AG04449 (cell line): ENCODE results near the gene TCF25.

ENCODE experiments used
- CTCF ChIA-PET: fragments of 350-600 bp; formaldehyde crosslinking; extraction: SDS; loops from one replicate; lab custom pipeline; 2021; ENCODE audit warnings: antibody characterized with exemption; lab: Yijun Ruan, JAX
- POLR2A ChIA-PET: fragments of 400-600, 350-600 bp; formaldehyde crosslinking; extraction: SDS; loops from one replicate; lab custom pipeline; 2020; ENCODE audit warnings: antibody characterized with exemption, inconsistent platforms; lab: Yijun Ruan, JAX
- DNase-seq: peaks from one replicate; pipeline ENCODE4 v3.0.0-alpha.2; 2010; ENCODE audit warnings: low read depth, low spot score
- H3K4me3 ChIP-seq: 2 replicates; pipeline ENCODE4 v1.5.1; 2011; ENCODE audit warnings: low read depth, mild to moderate bottlenecking, control low read depth, low read length
- TF ChIP-seq, protein P1 (sequence below): IDR thresholded peaks from one replicate; pipeline ENCODE4 v1.5.1; 2011; ENCODE audit warnings: mild to moderate bottlenecking, moderate library complexity, low read length, control low read depth, inconsistent platforms; ENCODE audit not compliant: insufficient read depth; ENCODE audit errors: missing control alignments

The TCF25 gene

DNA sequence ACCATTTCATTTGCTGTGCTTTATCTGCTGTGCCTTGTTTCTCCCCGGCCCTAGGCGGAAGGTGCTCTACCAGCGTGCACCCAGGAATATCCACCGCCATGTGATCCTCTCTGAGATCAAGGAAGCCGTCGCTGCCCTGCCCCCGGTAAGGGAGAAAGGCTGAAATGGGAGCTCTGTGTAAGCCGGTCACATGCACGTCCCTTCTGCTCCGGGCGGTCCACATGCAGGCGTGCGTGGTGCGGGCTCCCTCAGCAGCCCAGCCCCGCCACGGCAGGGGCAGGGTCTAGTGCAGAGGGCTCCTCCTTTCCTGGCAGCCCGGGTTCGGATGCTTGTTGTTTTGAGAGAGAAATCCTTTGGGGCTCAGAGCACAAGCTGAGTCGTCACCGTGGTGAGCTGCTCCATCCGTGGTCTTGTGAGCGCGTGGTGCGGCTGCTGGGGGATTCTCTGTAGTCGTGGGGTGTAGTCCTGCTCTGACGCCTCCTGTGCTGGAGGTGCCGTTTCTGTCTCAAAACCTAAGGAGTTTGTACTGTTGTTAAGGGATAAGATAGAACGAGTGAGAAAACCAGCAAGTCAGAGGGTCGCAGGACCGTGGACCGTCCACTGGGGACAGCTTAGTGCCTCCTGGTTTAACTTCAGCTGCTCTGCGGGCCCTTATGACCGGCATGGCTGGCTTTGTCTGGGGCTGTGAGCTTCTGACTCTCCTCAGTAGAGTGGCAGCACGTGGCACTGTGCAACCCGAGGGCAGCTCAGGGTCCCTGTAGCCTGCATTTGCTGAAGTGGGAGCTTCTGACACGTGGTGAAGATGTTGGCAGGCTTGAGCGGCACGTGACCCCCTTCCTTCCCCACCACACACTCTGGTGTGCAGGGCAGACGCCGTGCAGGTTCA, 33.0 kb downstream of the TCF25 start:
- ChIA-PET POLR2A (interaction anchor here (0.5 to 3.3 kb wide), 3 partner anchors 12 to 166 kb away, joined by 3 to 15 read pairs (median 5); partner anchors contain the start of gene MC1R), CTCF (interaction anchor here (0.6 to 1.0 kb wide), 2 partner anchors 13 to 25 kb away, joined by 3 read pairs; no protein-coding TSS in a partner anchor)
- DNase-seq: no peak
- TF ChIP-seq, protein P1, sequence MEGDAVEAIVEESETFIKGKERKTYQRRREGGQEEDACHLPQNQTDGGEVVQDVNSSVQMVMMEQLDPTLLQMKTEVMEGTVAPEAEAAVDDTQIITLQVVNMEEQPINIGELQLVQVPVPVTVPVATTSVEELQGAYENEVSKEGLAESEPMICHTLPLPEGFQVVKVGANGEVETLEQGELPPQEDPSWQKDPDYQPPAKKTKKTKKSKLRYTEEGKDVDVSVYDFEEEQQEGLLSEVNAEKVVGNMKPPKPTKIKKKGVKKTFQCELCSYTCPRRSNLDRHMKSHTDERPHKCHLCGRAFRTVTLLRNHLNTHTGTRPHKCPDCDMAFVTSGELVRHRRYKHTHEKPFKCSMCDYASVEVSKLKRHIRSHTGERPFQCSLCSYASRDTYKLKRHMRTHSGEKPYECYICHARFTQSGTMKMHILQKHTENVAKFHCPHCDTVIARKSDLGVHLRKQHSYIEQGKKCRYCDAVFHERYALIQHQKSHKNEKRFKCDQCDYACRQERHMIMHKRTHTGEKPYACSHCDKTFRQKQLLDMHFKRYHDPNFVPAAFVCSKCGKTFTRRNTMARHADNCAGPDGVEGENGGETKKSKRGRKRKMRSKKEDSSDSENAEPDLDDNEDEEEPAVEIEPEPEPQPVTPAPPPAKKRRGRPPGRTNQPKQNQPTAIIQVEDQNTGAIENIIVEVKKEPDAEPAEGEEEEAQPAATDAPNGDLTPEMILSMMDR: no peak
- no peak overlapping the region for H3K4me3 ChIP-seq

DNA sequence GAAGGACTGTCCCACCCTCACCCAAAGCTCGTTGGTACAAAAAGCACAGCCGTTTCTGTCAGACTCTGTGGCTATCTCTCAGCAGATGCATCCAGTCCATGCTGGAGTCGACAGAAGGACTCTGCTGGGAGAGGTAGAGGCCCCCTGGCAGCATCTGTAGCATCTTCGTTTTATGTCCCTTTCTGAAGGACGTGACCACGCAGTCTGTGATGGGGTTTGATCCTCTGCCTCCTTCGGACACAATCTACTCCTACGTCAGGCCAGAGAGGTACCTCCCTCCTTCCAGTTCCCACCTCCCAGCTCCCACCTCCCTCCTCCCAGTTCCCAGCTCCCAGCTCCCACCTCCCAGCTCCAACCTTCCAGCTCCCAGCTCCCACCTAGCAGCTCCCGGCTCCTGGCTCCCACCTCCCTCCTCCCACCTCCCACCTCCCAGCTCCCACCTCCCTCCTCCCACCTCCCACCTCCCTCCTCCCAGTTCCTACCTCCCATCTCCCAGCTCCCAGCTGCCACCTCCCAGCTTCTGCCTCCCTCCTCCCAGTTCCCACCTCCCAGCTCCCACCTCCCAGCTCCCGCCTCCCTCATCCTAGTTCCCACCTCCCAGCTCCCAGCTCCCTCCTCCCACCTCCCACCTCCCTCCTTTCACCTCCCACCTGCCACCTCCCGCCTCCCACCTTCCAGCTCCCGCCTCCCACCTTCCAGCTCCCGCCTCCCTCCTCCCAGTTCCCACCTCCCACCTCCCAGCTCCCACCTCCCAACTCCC, 33.8 kb downstream of the TCF25 start:
- TF ChIP-seq, protein P1: no peak
- no peak overlapping the region for H3K4me3 ChIP-seq
- ChIA-PET POLR2A (interaction anchor here (0.5 to 3.3 kb wide), 4 partner anchors 11 to 167 kb away, joined by 3 to 15 read pairs (median 6); partner anchors contain the start of gene MC1R), CTCF (interaction anchor here (1.3 to 4.3 kb wide), 3 partner anchors 8 to 12 kb away, joined by 6 to 37 read pairs (median 31); partner anchors contain the start of gene MC1R)
- no peak for DNase-seq

DNA sequence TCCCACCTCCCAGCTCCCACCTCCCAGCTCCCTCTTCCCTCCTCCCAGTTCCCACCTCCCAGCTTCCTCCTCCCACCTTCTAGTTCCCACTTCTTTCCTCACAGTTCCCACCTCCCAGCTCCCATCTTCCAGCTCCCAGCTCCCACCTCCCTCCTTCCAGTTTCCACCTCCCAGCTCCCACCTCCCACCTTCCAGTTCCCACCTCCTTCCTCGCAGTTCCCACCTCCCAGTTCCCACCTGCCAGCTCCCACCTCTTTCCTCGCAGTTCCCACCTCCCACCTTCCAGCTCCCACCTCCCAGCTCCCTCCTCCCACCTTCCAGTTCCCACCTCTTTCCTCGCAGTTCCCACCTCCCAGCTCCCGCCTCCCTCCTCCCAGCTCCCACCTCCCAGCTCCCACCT, 34.8 kb downstream of the TCF25 start:
- no peak overlapping the region for H3K4me3 ChIP-seq
- ChIA-PET CTCF (interaction anchor here (1.3 to 4.3 kb wide), 3 partner anchors 9 to 13 kb away, joined by 6 to 37 read pairs (median 31); partner anchors contain the start of gene MC1R), POLR2A (interaction anchor here (0.6 to 3.3 kb wide), 4 partner anchors 10 to 54 kb away, joined by 3 to 15 read pairs (median 6); partner anchors contain the start of gene MC1R)
- TF ChIP-seq, protein P1: no peak
- no peak for DNase-seq

DNA sequence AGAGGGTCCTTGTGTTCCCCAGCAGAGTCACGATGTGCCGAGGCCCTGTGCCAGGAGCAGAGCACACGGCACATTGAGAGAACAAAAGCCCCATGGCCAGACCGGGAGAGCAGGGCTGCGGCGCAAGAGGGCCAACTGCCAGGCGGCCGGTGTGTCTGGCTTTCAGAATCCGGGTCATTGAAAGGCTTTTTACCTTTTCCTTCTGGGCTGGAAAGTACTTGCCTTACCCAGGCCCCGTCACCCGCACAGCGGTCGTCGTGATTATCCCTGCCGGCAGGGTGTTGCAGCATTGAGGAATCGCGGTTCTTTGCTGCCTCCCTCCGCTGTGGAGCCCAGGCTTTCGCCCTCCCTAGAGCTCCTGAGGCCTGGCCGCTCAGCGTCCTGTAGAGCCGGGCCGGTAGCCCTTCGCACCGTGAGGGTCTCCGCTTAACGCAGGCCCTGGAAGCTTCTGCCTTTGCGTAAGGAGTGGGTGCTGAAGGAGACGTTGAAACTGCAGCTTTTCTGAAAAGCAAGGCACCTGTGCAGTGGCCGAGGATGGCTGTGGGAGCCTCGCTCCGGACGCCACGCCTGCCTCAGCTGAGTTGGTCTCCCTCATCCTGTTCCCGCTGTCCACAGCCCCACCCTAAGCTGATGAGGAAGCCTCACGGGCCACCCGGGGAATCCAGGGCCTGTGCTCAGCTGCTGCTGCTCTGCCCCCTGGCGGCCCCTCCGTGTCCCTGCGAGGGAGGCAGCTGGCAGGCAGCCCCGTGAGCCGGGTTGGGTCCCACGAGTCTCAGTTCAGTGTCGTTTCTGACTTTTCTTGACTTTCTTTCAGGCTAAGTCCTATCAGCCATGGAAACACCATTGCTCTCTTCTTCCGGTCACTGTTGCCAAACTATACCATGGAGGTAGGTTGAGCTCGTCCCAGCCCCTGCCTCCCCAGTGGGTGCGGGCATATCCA, 36.7 kb downstream of the TCF25 start:
- ChIA-PET CTCF (interaction anchor here (0.6 to 4.6 kb wide), 16 partner anchors 9 to 210 kb away, joined by 3 to 37 read pairs (median 5); partner anchors contain the start of genes MC1R, TCF25 and TUBB3), POLR2A (interaction anchor here (0.9 kb wide), 1 partner anchor 12 kb away, joined by 8 read pairs; no protein-coding TSS in a partner anchor)
- TF ChIP-seq, protein P1: peak; percentile 97
- no peak for DNase-seq
- no peak overlapping the region for H3K4me3 ChIP-seq

DNA sequence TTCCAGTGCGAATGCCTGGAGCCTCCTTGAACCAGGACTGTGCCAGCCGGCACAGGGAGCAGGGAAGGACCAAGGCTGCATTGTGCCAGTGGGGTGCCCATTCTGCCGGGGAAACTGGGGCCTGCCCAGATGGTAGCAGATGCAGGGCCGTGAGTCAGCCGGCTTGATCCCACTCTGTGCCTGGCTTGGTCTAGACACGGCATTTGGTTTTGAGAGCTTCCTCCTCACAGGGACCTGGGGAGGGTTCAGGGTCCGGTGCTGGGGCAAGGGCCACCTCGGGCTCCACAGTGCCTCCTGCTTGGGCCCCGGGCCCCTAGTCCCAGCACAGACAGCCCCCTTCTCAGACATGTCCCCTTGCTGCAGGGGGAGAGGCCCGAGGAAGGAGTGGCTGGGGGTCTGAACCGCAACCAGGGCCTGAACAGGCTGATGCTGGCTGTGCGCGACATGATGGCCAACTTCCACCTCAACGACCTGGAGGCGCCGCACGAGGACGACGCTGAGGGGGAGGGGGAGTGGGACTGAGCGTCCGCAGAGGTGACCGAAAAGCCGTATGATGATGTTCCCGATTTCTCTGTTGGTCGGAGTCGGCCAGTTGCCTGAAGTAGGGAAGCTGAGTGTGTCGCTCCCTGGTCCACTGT, 37.4 kb downstream of the TCF25 start:
- ChIA-PET CTCF (interaction anchor here (0.8 to 4.6 kb wide), 14 partner anchors 8 to 211 kb away, joined by 3 to 37 read pairs (median 8); partner anchors contain the start of genes MC1R and TUBB3), POLR2A (interaction anchor here (0.9 kb wide), 1 partner anchor 11 kb away, joined by 8 read pairs; no protein-coding TSS in a partner anchor)
- DNase-seq: no peak

More for the DNA sequence above, 37.4 kb downstream of the TCF25 start:
- TF ChIP-seq, protein P1: no peak
- H3K4me3 ChIP-seq: no peak overlapping the region
